Activated T-helper 1 cell treated with anti-CD3 and anti-CD28 coated beads, Interleukin-12 subunit alpha, Interleukin-12 subunit beta, Interleukin-2, Interleukin-4 antibody, amounts not matched to agents 30 ng/mL and 10 ng/mL and 1 ng/mL, durations not matched to agents 14 hours and 24 hours and 36 hours (primary cell): ENCODE results near the gene LIG3. TPM values are rescaled to one million over a fixed set of nuclear protein-coding genes. Genes with fewer than 3 reads are reported as not detected.
"Not testable (repeated sequence)": the region's sequence is repeated elsewhere in the genome, so short reads cannot be mapped to it uniquely, and the experiment has no call there.

Experiments
- DNase-seq: peaks from one replicate; pipeline ENCODE4 v3.0.0; 2021; ENCODE audit warnings: low spot score
- H3K27ac Mint-ChIP-seq: one replicate; pipeline ENCODE4 v1.8.0; 2021; ENCODE audit warnings: mild to moderate bottlenecking, mixed read lengths
- H3K27me3 Mint-ChIP-seq: one replicate; pipeline ENCODE4 v1.8.0; 2022; ENCODE audit warnings: mild to moderate bottlenecking, moderate library complexity, mixed read lengths; ENCODE audit not compliant: insufficient read depth
- H3K36me3 Mint-ChIP-seq: one replicate; pipeline ENCODE4 v1.8.0; 2021; ENCODE audit warnings: low read depth, mixed read lengths
- H3K4me1 Mint-ChIP-seq: one replicate; pipeline ENCODE4 v1.8.0; 2021; ENCODE audit warnings: low read depth, mixed read lengths
- H3K4me3 Mint-ChIP-seq: one replicate; pipeline ENCODE4 v1.8.0; 2021; ENCODE audit warnings: mild to moderate bottlenecking, moderate library complexity, mixed read lengths
- H3K9me3 Mint-ChIP-seq: one replicate; pipeline ENCODE4 v1.8.0; 2021; ENCODE audit warnings: mixed read lengths
- intact Hi-C: fragments of 100-400 bp; cut with micrococcal nuclease; formaldehyde crosslinking; loops from one replicate; pipeline ENCODE4 v1.15.1; 2024
- total RNA-seq: library from RNA; stranded (reverse); gene quantifications from 2 replicates; pipeline ENCODE4 v1.2.3, GENCODE V29; 2022

LIG3 gene
- 70.9 and 75.2 TPM in 2 replicates for total RNA-seq

DNA sequence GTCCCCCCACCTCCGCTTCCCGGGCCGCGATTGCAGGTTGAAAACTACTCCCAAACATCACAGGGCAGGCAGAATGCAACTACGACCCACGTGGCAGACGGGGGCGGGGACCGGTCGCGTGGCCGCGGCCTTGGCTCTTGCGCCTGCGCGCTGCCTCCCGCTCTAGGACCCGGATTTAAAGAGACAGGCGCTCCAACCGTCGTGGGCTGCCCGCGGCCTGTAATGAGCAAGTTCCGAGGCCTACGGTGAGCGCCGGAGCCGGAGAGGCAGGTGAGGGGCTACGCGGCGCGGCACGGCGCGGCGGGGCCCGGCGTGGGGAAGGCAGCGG lies at the start of gene LIG3:
Gene LIG3, plus strand, starts transcription at position 160 of the 328 bp plus-strand sequence. CDS start 2,494 bp downstream, outside the sequence.
- no peaks in the 10 kb centered on the region for H3K27me3 Mint-ChIP-seq
- H3K36me3 Mint-ChIP-seq = peaks cover 22% of the 10 kb centered on the region
- H3K4me1 Mint-ChIP-seq = peaks cover 50% of the 10 kb centered on the region
- intact Hi-C loops = loop anchor here (1.0 to 10.0 kb wide), 8 partner anchors 19 to 824 kb away; partner anchors contain the start of genes CCT6B, RAD51D, SLFN11 and TAF15
- peak; percentile 92 for DNase-seq
- no peaks in the 10 kb centered on the region for H3K9me3 Mint-ChIP-seq
- peak within 1 kb of the TSS; percentile 95 for H3K4me3 Mint-ChIP-seq
- H3K27ac Mint-ChIP-seq = peak within 1 kb of the TSS; percentile 96

- H3K4me3 Mint-ChIP-seq, H3K9me3 Mint-ChIP-seq, H3K36me3 Mint-ChIP-seq, intact Hi-C loops, H3K4me1 Mint-ChIP-seq, DNase-seq, H3K27ac Mint-ChIP-seq: not testable (repeated sequence)
- peaks cover 23% of the 10 kb centered on the region for H3K27me3 Mint-ChIP-seq
These were observed 29.5 kb upstream of the LIG3 start for GRCh38 chr17:34950780-34951179.

DNA sequence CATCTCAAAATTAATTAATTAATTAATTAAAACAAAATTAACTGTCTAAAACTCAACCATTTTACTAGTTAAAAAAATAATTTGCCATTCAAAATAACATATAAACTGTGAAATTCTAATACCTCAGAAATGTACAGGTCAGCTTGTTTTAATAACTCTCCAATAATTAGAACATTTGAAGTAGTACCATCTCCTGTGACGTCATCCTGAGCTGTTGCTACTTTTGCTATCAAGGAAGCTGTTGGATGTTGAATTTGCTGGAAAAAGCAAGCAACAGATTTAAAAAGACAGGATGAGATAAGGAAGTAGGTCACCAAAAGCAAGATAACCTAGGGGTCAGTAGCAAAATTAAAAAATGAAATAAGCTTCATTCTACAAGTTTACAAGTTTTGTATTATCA lies 21.9 kb upstream of the LIG3 start:
- Mint-ChIP-seq H3K27ac (no peak overlapping the region), H3K36me3 (peaks cover 16% of the 10 kb centered on the region), H3K27me3 (no peaks in the 10 kb centered on the region), H3K9me3 (peaks cover 7% of the 10 kb centered on the region), H3K4me3 (no peak overlapping the region), H3K4me1 (peaks cover 17% of the 10 kb centered on the region)
- no peak for DNase-seq
- intact Hi-C loops = no loop called here

DNA sequence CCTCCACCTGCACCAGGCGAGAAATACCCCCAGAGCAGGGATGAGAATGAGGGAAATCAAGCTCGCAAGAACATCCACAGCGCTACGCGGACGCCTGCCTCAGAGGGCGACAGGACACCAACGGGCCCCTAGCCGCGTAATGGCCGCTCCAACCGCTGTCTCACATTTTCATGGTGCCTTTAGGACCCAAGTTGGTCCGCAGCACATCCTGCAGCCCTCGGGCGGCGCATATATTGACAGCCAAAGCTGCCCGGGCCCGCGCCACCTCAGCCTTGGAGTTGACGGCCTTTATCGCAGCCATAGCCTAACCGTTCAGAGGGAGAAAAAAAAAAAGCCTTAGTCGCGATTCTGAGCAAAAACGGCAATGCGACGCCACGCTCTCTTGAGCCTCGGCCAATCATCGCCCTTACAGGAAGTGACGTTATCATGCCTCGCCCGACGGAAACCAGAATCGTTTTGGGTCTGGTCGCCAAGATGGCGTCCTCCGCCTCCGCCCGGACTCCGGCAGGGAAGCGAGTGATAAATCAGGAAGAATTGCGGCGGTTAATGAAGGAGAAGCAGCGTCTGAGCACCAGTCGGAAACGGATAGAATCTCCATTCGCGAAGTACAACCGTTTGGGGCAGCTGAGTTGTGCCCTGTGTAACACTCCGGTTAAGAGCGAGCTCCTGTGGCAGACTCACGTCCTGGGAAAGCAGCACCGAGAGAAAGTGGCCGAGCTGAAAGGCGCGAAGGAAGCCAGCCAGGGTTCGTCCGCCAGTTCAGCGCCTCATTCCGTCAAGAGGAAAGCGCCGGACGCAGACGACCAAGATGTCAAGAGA lies 19.0 kb upstream of the LIG3 start, which contains the start of the genes CCT6B and ZNF830:
Gene CCT6B, minus strand, starts transcription at position 368 of the 819 bp plus-strand sequence. Its CDS starts 67 bp downstream, at position 301.
Gene ZNF830, plus strand, starts transcription at position 448 of the 819 bp plus-strand sequence. Its CDS starts 27 bp downstream, at position 475.
- peaks cover 32% of the 10 kb centered on the region for H3K36me3 Mint-ChIP-seq
- intact Hi-C loops = loop anchor here (1.0 to 2.0 kb wide), 4 partner anchors 19 to 281 kb away; partner anchors contain the start of genes LIG3, RAD51D and SLFN5
- H3K27me3 Mint-ChIP-seq = no peaks in the 10 kb centered on the region
- H3K4me1 Mint-ChIP-seq = peaks cover 23% of the 10 kb centered on the region
- DNase-seq = peak; percentile 88
- peaks cover 7% of the 10 kb centered on the region for H3K9me3 Mint-ChIP-seq
- peak within 1 kb of the TSS; percentile 100 for H3K4me3 Mint-ChIP-seq
- H3K27ac Mint-ChIP-seq = peak within 1 kb of the TSS; percentile 100

- Mint-ChIP-seq H3K27ac (no peak overlapping the region), H3K36me3 (no peaks in the 10 kb centered on the region)
- intact Hi-C loops = no loop called here
These were observed 6.1 kb upstream of the LIG3 start for GRCh38 chr17:34974179-34974578.

GRCh38 chr17:34974794-34975785 lies 5.2 kb upstream of the LIG3 start:
- Mint-ChIP-seq H3K9me3 (no peaks in the 10 kb centered on the region), H3K36me3 (peaks cover under 1% of the 10 kb centered on the region), H3K27ac (no peak overlapping the region), H3K4me3 (no peak overlapping the region), H3K4me1 (peaks cover 20% of the 10 kb centered on the region), H3K27me3 (no peaks in the 10 kb centered on the region)
- DNase-seq = no peak
- intact Hi-C loops = no loop called here

More at GRCh38 chr17:34974179-34974578, 6.1 kb upstream of the LIG3 start:
- Mint-ChIP-seq H3K4me1 (peaks cover 11% of the 10 kb centered on the region), H3K27me3 (no peaks in the 10 kb centered on the region), H3K9me3 (no peaks in the 10 kb centered on the region), H3K4me3 (no peak overlapping the region)
- no peak for DNase-seq

DNA sequence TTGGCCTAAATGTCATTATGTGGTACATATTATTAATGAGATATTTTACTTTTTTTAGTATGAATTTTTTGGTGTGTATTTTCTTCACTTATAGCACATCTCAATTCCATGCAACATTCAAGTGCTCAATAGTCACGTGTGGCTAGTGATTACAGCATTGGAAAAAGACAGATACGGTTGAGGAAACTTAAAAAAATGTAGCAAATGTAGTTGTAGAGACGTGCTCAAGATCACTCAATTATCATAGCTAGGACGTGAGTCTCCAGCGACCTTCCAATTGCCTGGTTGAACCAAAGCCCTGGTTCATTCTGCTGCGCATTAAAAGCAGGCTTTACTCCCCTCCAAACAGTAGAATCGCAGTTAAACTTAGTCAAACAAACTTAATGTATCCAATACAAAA lies 1.2 kb upstream of the LIG3 start:
- intact Hi-C loops = no loop called here
- DNase-seq = no peak
- peak overlapping the region; percentile 19 for H3K4me3 Mint-ChIP-seq
- H3K9me3 Mint-ChIP-seq = no peaks in the 10 kb centered on the region
- peaks cover 50% of the 10 kb centered on the region for H3K4me1 Mint-ChIP-seq
- H3K27ac Mint-ChIP-seq = no peak overlapping the region
- H3K36me3 Mint-ChIP-seq = peaks cover 16% of the 10 kb centered on the region
- H3K27me3 Mint-ChIP-seq = no peaks in the 10 kb centered on the region

- Mint-ChIP-seq H3K4me1 (peaks cover 51% of the 10 kb centered on the region), H3K9me3 (no peaks in the 10 kb centered on the region), H3K27ac (peak overlapping the region; percentile 96), H3K4me3 (peak overlapping the region; percentile 95), H3K27me3 (no peaks in the 10 kb centered on the region), H3K36me3 (peaks cover 20% of the 10 kb centered on the region)
- DNase-seq = no peak
- intact Hi-C loops = loop anchor here (1.0 to 10.0 kb wide), 8 partner anchors 18 to 825 kb away; partner anchors contain the start of genes CCT6B, RAD51D, SLFN11 and TAF15
These were observed 511 bp upstream of the LIG3 start for GRCh38 chr17:34979650-34980352.

GRCh38 chr17:34980681-34981537 lies 597 bp downstream of the LIG3 start:
- intact Hi-C loops = loop anchor here (1.0 to 10.0 kb wide), 11 partner anchors 17 to 824 kb away; partner anchors contain the start of genes CCT6B, RAD51D, RFFL and SLFN11
- peak; percentile 78 for DNase-seq
- Mint-ChIP-seq H3K27me3 (no peaks in the 10 kb centered on the region), H3K4me1 (peaks cover 52% of the 10 kb centered on the region), H3K27ac (peak overlapping the region; percentile 96), H3K4me3 (peak overlapping the region; percentile 91), H3K9me3 (no peaks in the 10 kb centered on the region), H3K36me3 (peaks cover 25% of the 10 kb centered on the region)

DNA sequence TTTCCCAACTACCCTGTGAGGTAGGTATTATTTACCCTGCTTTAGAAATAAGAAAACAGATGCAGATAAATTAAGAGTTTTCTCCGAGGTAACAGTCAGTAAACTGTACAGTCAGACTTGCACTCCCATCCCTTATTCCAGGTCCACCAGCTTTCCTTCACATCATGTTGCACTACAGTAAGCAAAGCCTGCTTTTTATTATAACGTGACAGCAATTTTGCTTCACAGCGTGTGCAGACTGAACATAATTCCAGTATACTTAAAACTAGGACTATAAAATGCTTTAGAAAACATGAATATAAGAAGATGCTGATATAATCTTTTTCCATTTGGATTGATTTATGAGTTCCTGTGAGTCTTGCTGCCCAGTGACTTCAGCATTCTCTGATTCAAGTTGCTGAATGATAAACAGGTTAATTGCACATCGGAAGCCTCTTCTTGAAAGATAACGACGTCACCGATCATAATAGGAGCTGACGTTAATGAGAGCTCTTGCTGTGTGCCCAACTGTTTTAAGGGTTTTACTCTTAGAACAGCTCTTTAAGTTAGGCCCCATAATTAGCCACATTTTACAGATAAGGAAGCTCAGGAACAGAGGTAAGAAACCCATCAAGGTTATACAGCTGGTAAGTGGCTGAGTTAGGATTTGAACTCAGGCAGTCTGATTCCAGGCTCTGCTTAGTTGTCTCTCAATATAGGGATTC lies 1.4 kb downstream of the LIG3 start:
- peak overlapping the region; percentile 96 for H3K27ac Mint-ChIP-seq
- no peaks in the 10 kb centered on the region for H3K9me3 Mint-ChIP-seq
- no peaks in the 10 kb centered on the region for H3K27me3 Mint-ChIP-seq
- H3K4me3 Mint-ChIP-seq = peak overlapping the region; percentile 91
- H3K36me3 Mint-ChIP-seq = peaks cover 32% of the 10 kb centered on the region
- H3K4me1 Mint-ChIP-seq = peaks cover 52% of the 10 kb centered on the region
- DNase-seq = no peak
- intact Hi-C loops = loop anchor here (1.0 to 10.0 kb wide), 8 partner anchors 17 to 823 kb away; partner anchors contain the start of genes RFFL, SLFN11 and TAF15

DNA sequence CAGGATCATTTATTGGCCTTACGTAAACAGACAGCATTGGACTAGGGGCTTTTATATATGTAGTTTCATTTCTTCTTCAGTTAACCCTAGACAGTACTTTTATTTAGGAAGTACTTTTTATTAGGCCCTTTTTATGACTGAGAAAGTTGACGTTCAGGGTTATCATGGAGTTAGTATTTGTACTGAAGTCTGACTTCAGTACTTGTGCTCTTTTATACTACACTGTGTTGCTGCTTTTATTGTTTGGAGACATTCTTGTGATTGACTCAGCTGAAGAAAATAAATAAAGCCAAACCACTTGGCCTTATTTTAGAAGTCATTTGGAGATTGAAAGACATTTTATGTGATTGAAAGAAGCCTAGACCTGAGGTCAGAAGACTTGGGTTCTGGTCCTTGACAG lies 6.9 kb downstream of the LIG3 start:
- Mint-ChIP-seq H3K27ac (no peak overlapping the region), H3K4me1 (peaks cover 39% of the 10 kb centered on the region), H3K36me3 (peaks cover 57% of the 10 kb centered on the region), H3K4me3 (no peak overlapping the region), H3K27me3 (no peaks in the 10 kb centered on the region), H3K9me3 (no peaks in the 10 kb centered on the region)
- intact Hi-C loops = loop anchor here (10.0 kb wide), 3 partner anchors 228 to 818 kb away; partner anchors contain the start of genes SLFN11 and TAF15
- no peak for DNase-seq
